Stomach (tissue), 9 donors: Measurements from ENCODE around the gene SH3BGRL2. TPM values are rescaled to one million over a fixed set of nuclear protein-coding genes. Genes with fewer than 3 reads are reported as not detected.

Experiments used
- DNase-seq, 2 donors: peaks; one replicate each; pipeline versions ENCODE4 v3.0.0 to v3.0.0-alpha.2; 2013 to 2019
- H3K27ac ChIP-seq, 5 donors: fragments of 200-600 bp in 4 of 5; sonication (generic) in 4 of 5; one replicate each; pipeline ENCODE4 v1.5.1; 2013 to 2019; ENCODE audit warnings: mild to moderate bottlenecking in 1 of 5, moderate library complexity in 1 of 5
- H3K27me3 ChIP-seq, 3 donors: fragments of 200-600 bp; sonication (generic); one replicate each; pipeline ENCODE4 v1.5.1; 2017 to 2019; ENCODE audit warnings: mixed run types in 1 of 3
- H3K36me3 ChIP-seq, 4 donors: fragments of 200-600 bp; sonication (generic); 1 replicate in 3 of 4; 2 replicates in 1 of 4; pipeline ENCODE4 v1.5.1; 2016 to 2019
- H3K4me1 ChIP-seq, 4 donors: fragments of 200-600 bp; sonication (generic); one replicate each; pipeline ENCODE4 v1.5.1; 2016 to 2019
- H3K4me3 ChIP-seq, 4 donors: fragments of 200-600 bp; sonication (generic) in 3 of 4; one replicate each; pipeline ENCODE4 v1.5.1; 2016 to 2019; ENCODE audit warnings: mild to moderate bottlenecking in 1 of 4
- H3K9me3 ChIP-seq, 4 donors: fragments of 200-600 bp; sonication (generic); one replicate each; pipeline ENCODE4 v1.5.1; 2016 to 2019
- EP300 ChIP-seq: sonication (generic); formaldehyde crosslinking; IDR thresholded peaks from one replicate; pipeline ENCODE4 v1.6.1; 2017; ENCODE audit warnings: antibody characterized with exemption
- POLR2A ChIP-seq, 4 donors: fragments of 450-650 bp; IDR thresholded peaks; one replicate each; pipeline ENCODE4 v1.6.1; 2016; ENCODE audit warnings: antibody characterized with exemption in 4 of 4, control low read depth in 2 of 4, mild to moderate bottlenecking in 1 of 4, moderate library complexity in 1 of 4
- POLR2AphosphoS5 ChIP-seq, 3 donors: sonication (generic); formaldehyde crosslinking; IDR thresholded peaks; one replicate each; pipeline ENCODE4 v1.6.1; 2016; ENCODE audit warnings: antibody characterized with exemption in 3 of 3
- WGBS, 5 donors: extraction: QIAGEN DNeasy Blood & Tissue Kit in 3 of 5; methylation state at CpG; one replicate each; pipeline versions ENCODE4 v1.1.5 to v1.1.7; 2013 to 2018; 5-methylcytosine and 5-hydroxymethylcytosine counted together
- intact Hi-C: fragments of 100-400 bp; cut with DNase I; formaldehyde crosslinking; loops from one replicate; pipeline ENCODE4 v1.15.1; 2023; ENCODE audit warnings: low total_unique reads
- polyA plus RNA-seq, 3 donors: library from polyadenylated mRNA; stranded (reverse); fragments of 200-250 nt; gene quantifications; one replicate each; pipeline ENCODE4 v1.2.3, GENCODE V29; 2013
- total RNA-seq, 5 donors: library from RNA; depleted of rRNA; stranded (reverse); fragments of >200 nt; gene quantifications; one replicate each; pipeline versions ENCODE4 v1.1.0 to v1.2.3, GENCODE V29; 2014 to 2016
- TF ChIP-seq, protein P1 (sequence below), 7 experiments: fragments of 450-650 bp in 4 of 7; fragments of 200-600 bp in 3 of 7; sonication (generic) in 3 of 7; IDR thresholded peaks; one replicate each; pipeline ENCODE4 v1.5.1; 2016 to 2019; ENCODE audit warnings: antibody characterized with exemption in 7 of 7, control low read depth in 2 of 7, mild to moderate bottlenecking in 1 of 7
- donor health status: healthy with polysubstance abuse.
- donor health status: Bipolar disorder and iron deficiency.
- donor health status: healthy.

Gene SH3BGRL2
- total and polyA plus RNA-seq, 8 donors, result 14.8 to 225 (median 33.3) TPM

DNA sequence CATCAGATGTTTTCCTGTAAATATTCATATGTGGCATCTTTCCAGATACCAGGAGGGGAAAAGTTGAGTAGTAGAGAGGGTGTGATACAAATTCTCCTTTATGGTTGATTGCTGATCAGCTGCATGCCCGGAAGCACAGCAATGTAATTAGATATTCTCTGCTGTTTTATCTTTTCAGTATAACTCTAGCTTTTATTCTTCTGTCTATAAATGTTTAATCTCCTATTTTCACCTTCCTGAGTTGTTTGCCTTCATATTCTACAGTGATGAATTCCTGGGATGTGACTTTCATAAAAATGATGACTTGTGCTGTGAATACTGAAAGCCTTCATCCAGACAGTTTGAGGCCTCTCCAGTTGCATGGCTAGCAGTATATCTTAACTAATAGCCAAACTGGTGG is 53.7 kb downstream of the SH3BGRL2 start:
- no peak for DNase-seq
- H3K4me1 ChIP-seq, result peaks cover 11 to 39% (median 22%) of the 10 kb centered on the region in 4 donors
- no peak overlapping the region for H3K4me3 ChIP-seq
- no peaks in the 10 kb centered on the region for H3K9me3 ChIP-seq
- intact Hi-C loops, result no loop called here
- H3K27ac ChIP-seq, result peak overlapping the region in 1 of 5 donors; percentile 24
- TF ChIP-seq, protein P1, sequence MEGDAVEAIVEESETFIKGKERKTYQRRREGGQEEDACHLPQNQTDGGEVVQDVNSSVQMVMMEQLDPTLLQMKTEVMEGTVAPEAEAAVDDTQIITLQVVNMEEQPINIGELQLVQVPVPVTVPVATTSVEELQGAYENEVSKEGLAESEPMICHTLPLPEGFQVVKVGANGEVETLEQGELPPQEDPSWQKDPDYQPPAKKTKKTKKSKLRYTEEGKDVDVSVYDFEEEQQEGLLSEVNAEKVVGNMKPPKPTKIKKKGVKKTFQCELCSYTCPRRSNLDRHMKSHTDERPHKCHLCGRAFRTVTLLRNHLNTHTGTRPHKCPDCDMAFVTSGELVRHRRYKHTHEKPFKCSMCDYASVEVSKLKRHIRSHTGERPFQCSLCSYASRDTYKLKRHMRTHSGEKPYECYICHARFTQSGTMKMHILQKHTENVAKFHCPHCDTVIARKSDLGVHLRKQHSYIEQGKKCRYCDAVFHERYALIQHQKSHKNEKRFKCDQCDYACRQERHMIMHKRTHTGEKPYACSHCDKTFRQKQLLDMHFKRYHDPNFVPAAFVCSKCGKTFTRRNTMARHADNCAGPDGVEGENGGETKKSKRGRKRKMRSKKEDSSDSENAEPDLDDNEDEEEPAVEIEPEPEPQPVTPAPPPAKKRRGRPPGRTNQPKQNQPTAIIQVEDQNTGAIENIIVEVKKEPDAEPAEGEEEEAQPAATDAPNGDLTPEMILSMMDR (IDR thresholded peaks at IDR 0.05), result no peak
- H3K27me3 ChIP-seq, result no peaks in the 10 kb centered on the region
- WGBS, 5 donors, result 35 to 56% (median 40%) methylated on average over 1 of the region's 1 CpG
- peaks cover 0 to 7% (median 2%) of the 10 kb centered on the region in 4 donors for H3K36me3 ChIP-seq

DNA sequence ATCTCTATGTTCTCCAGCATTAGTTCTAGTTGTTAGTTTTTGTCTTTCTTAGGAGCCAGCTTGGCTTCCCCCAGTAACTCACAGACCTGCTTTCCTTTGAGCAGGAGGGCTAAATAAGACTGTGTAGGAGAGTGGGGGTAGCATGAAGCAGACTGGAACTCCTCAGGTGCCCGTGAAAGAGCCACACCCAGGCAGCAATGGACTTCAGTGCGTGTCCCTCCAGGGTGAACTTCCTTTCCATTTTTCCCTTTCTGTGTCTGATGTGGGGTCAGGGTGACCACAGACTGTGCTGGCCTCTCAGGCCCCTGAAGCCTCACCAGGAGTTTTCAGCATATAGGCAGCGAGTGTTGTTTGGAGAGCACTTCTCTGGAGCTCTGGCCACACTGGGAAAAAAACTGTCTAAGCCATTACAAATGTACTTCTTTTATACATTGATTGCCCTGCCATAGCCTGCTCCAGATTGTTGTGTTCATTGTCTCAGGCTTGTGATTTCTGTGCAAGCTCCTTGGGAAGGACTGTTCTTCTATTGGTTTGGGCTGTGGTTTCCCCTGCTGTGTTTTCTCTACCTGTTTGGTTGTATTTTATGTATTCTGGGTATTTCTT is 55.7 kb downstream of the SH3BGRL2 start:
- peaks cover 11 to 39% (median 22%) of the 10 kb centered on the region in 4 donors for H3K4me1 ChIP-seq
- DNase-seq, result no peak
- H3K36me3 ChIP-seq, result peaks cover 0 to 10% (median 5%) of the 10 kb centered on the region in 4 donors
- H3K27me3 ChIP-seq, result no peaks in the 10 kb centered on the region
- no peak overlapping the region for H3K4me3 ChIP-seq
- 42 to 54% (median 48%) methylated on average over 3 of the region's 3 CpGs for WGBS, 5 donors
- peak overlapping the region in 3 of 5 donors; percentile 4 to 72 (median 58) for H3K27ac ChIP-seq
- intact Hi-C loops, result no loop called here
- TF ChIP-seq, protein P1 (IDR thresholded peaks at IDR 0.05), result no peak
- no peak for TF ChIP-seq POLR2A (IDR thresholded peaks at IDR 0.05)
- TF ChIP-seq EP300, result no peak
- TF ChIP-seq POLR2AphosphoS5 (IDR thresholded peaks at IDR 0.05), result no peak
- H3K9me3 ChIP-seq, result no peaks in the 10 kb centered on the region

DNA sequence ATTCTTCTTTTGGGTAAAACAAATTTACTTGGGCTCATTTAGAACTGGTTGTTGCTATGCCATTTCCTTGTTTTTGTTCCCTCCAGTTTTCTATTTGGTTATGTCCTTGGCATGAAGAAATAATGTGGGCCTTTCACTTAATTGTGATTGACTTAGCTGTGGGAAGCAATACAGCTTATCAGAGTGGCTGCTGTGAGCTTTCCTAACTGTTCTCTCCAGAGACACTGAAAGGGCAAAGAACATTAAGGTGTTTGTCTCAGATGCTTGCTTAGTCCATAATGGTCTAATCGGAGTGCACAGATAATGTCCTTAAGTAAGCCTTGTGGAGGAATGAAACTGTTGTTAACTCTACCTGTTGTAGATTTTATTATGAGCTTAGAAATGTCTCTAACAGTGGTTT is 56.6 kb downstream of the SH3BGRL2 start:
- peak overlapping the region in 1 of 5 donors; percentile 58 for H3K27ac ChIP-seq
- 30 to 47% (median 45%) methylated on average over 1 of the region's 1 CpG for whole genome bisulfite sequencing, 5 donors
- H3K36me3 ChIP-seq, result peaks cover 0 to 6% (median 2%) of the 10 kb centered on the region in 4 donors
- no peaks in the 10 kb centered on the region for H3K27me3 ChIP-seq
- H3K4me1 ChIP-seq, result peaks cover 11 to 39% (median 22%) of the 10 kb centered on the region in 4 donors
- no peak for DNase-seq
- TF ChIP-seq POLR2AphosphoS5 (IDR thresholded peaks at IDR 0.05), result peak in 1 of 3 donors; percentile 5
- TF ChIP-seq, protein P1 (IDR thresholded peaks at IDR 0.05), result no peak
- TF ChIP-seq POLR2A (IDR thresholded peaks at IDR 0.05), result no peak
- intact Hi-C loops, result no loop called here
- no peaks in the 10 kb centered on the region for H3K9me3 ChIP-seq
- no peak overlapping the region for H3K4me3 ChIP-seq

DNA sequence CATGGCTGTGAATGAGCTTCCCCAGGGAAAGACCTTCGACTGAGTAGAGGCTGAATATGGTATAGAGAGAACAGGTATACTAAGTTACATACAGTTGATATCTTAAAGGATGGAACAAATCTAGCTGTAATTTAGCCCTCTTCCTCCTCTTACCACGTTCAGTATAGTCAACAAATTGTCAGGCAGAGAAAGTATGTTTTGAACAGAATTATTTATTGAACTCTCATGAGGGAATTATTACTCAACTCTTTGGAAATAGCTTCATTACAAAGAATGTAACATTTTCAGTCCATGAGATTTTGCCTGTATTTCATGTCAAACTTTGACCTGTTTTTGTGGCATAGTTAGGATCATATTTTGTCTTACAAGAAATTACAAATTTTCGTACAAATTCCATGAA is 63.0 kb downstream of the SH3BGRL2 start:
- Histone ChIP-seq H3K4me1 (no peaks in the 10 kb centered on the region), H3K36me3 (peaks cover 0 to 19% (median 9%) of the 10 kb centered on the region in 4 donors), H3K9me3 (no peaks in the 10 kb centered on the region), H3K4me3 (no peak overlapping the region), H3K27me3 (no peaks in the 10 kb centered on the region), H3K27ac (no peak overlapping the region)
- WGBS, 5 donors, result 70 to 88% (median 78%) methylated on average over 3 of the region's 3 CpGs
- DNase-seq, result no peak
- TF ChIP-seq, protein P1 (IDR thresholded peaks at IDR 0.05), result no peak
- TF ChIP-seq EP300, result no peak
- TF ChIP-seq POLR2A (IDR thresholded peaks at IDR 0.05), result no peak
- TF ChIP-seq POLR2AphosphoS5 (IDR thresholded peaks at IDR 0.05), result no peak
- intact Hi-C loops, result no loop called here
